ENCODE measurements around the gene KLHDC4. TPM values are rescaled to one million over a fixed set of nuclear protein-coding genes. Genes with fewer than 3 reads are reported as not detected.

Gene KLHDC4
- total RNA-seq, 1 donor from 2014 or later: 11.7 TPM

- H3K27ac ChIP-seq (replicated peaks): no peak overlapping the region
- no peak overlapping the region for H3K4me3 ChIP-seq
- no peak for DNase-seq
- H3K36me3 ChIP-seq: peaks cover 69% of the 10 kb centered on the region
- no peak for TF ChIP-seq CTCF (IDR thresholded peaks at IDR 0.05; ENCODE audit: borderline replicate concordance)
- H3K9me3 ChIP-seq (replicated peaks): no peaks in the 10 kb centered on the region
- H3K27me3 ChIP-seq (ENCODE audit: low read depth): no peaks in the 10 kb centered on the region
- H3K4me1 ChIP-seq: peaks cover 16% of the 10 kb centered on the region
- intact Hi-C loops (cut with micrococcal nuclease): no loop called here
Observed at GRCh38 chr16:87761060-87761459, 4.7 kb downstream of the KLHDC4 start.

- no peak for DNase-seq
- no peaks in the 10 kb centered on the region for H3K4me1 ChIP-seq
- H3K27me3 ChIP-seq (ENCODE audit: low read depth): no peaks in the 10 kb centered on the region
- intact Hi-C loops (cut with micrococcal nuclease): no loop called here
- H3K9me3 ChIP-seq (replicated peaks): no peaks in the 10 kb centered on the region
- no peak overlapping the region for H3K27ac ChIP-seq (replicated peaks)
- no peak for TF ChIP-seq CTCF (IDR thresholded peaks at IDR 0.05; ENCODE audit: borderline replicate concordance)
- H3K4me3 ChIP-seq: no peak overlapping the region
- H3K36me3 ChIP-seq: peaks cover 92% of the 10 kb centered on the region
Observed at GRCh38 chr16:87757841-87758426, 7.9 kb downstream of the KLHDC4 start.

GRCh38 chr16:87754535-87754934 is 11.3 kb downstream of the KLHDC4 start:
- Histone ChIP-seq H3K27ac (replicated peaks) (no peak overlapping the region), H3K4me3 (no peak overlapping the region), H3K36me3 (peaks cover 95% of the 10 kb centered on the region), H3K4me1 (no peaks in the 10 kb centered on the region), H3K9me3 (replicated peaks) (no peaks in the 10 kb centered on the region), H3K27me3 (ENCODE audit: low read depth) (no peaks in the 10 kb centered on the region)
- DNase-seq: no peak
- intact Hi-C loops (cut with micrococcal nuclease): no loop called here
- no peak for TF ChIP-seq CTCF (IDR thresholded peaks at IDR 0.05; ENCODE audit: borderline replicate concordance)

GRCh38 chr16:87747626-87748414 is 18.0 kb downstream of the KLHDC4 start:
- Histone ChIP-seq H3K9me3 (replicated peaks) (no peaks in the 10 kb centered on the region), H3K4me3 (no peak overlapping the region), H3K36me3 (peaks cover 91% of the 10 kb centered on the region), H3K4me1 (no peaks in the 10 kb centered on the region), H3K27me3 (ENCODE audit: low read depth) (no peaks in the 10 kb centered on the region), H3K27ac (replicated peaks) (no peak overlapping the region)
- DNase-seq: no peak
- intact Hi-C loops (cut with micrococcal nuclease): no loop called here
- no peak for TF ChIP-seq CTCF (IDR thresholded peaks at IDR 0.05; ENCODE audit: borderline replicate concordance)

- Histone ChIP-seq H3K4me1 (no peaks in the 10 kb centered on the region), H3K36me3 (peaks cover 82% of the 10 kb centered on the region), H3K27me3 (ENCODE audit: low read depth) (no peaks in the 10 kb centered on the region), H3K9me3 (replicated peaks) (no peaks in the 10 kb centered on the region), H3K4me3 (no peak overlapping the region), H3K27ac (replicated peaks) (no peak overlapping the region)
- intact Hi-C loops (cut with micrococcal nuclease): no loop called here
- no peak for TF ChIP-seq CTCF (IDR thresholded peaks at IDR 0.05; ENCODE audit: borderline replicate concordance)
- no peak for DNase-seq
Observed at GRCh38 chr16:87746178-87746577, 19.6 kb downstream of the KLHDC4 start.

Measured in left ventricle myocardium inferior (tissue), 1 donor.